Measurements from ENCODE around the gene BANF1. TPM values are rescaled to one million over a fixed set of nuclear protein-coding genes. Genes with fewer than 3 reads are reported as not detected.
"Not testable (repeated sequence)": the region's sequence is repeated elsewhere in the genome, so short reads cannot be mapped to it uniquely, and the experiment has no call there.

BANF1 gene
- total RNA-seq, 4 donors from 2014 or later, result 35.9 to 61.2 (median 43.4) TPM

- H3K4me3 ChIP-seq, result no peak overlapping the region
- no peak overlapping the region for H3K27ac ChIP-seq
- peaks cover 23% of the 10 kb centered on the region for H3K27me3 ChIP-seq
- 0 to 41% methylated on average over 1 to 3 of the region's 10 CpGs for WGBS, 2 donors (ENCODE audit: low coverage in 1 of 2)
- ATAC-seq, result no peak
- peaks cover 0 to 23% of the 10 kb centered on the region in 2 donors for H3K36me3 ChIP-seq
- TF ChIP-seq EP300 (IDR thresholded peaks at IDR 0.05) (no peak), POLR2AphosphoS5 (IDR thresholded peaks at IDR 0.05) (no peak), CTCF (IDR thresholded peaks at IDR 0.05) (no peak), POLR2A (IDR thresholded peaks at IDR 0.05) (no peak)
- no peaks in the 10 kb centered on the region for H3K9me3 ChIP-seq
- peaks cover 0 to 15% (median under 1%) of the 10 kb centered on the region in 3 donors for H3K4me1 ChIP-seq
These were observed 6.3 kb downstream of the BANF1 start for GRCh38 chr11:66008468-66009101.

- not testable (repeated sequence) for H3K4me3 ChIP-seq, H3K27ac ChIP-seq, ATAC-seq, H3K36me3 ChIP-seq, H3K9me3 ChIP-seq, H3K4me1 ChIP-seq
- peaks cover 34% of the 10 kb centered on the region for H3K27me3 ChIP-seq
- WGBS, 2 donors (ENCODE audit: low coverage in 1 of 2), result 43 to 60% methylated on average over 1 to 4 of the region's 4 CpGs
These were observed 7.7 kb downstream of the BANF1 start for GRCh38 chr11:66010036-66010435.

- Histone ChIP-seq H3K4me3 (no peak overlapping the region), H3K27ac (no peak overlapping the region), H3K36me3 (no peaks in the 10 kb centered on the region), H3K4me1 (peaks cover 0 to 9% (median 0%) of the 10 kb centered on the region in 3 donors), H3K9me3 (no peaks in the 10 kb centered on the region), H3K27me3 (peaks cover 40% of the 10 kb centered on the region)
- TF ChIP-seq CTCF (IDR thresholded peaks at IDR 0.05), result no peak
- TF ChIP-seq EP300 (IDR thresholded peaks at IDR 0.05), result no peak
- TF ChIP-seq POLR2A (IDR thresholded peaks at IDR 0.05), result no peak
- TF ChIP-seq POLR2AphosphoS5 (IDR thresholded peaks at IDR 0.05), result no peak
- no peak for ATAC-seq
- WGBS, 2 donors (ENCODE audit: low coverage in 1 of 2), result 33% methylated on average over 1 of the region's 14 CpGs; no CpG with 5 or more reads in 1 of the 2 donors
These were observed 9.0 kb downstream of the BANF1 start for GRCh38 chr11:66011239-66011784.

GRCh38 chr11:66011785-66012303, 9.5 kb downstream of the BANF1 start, which contains the start of gene CST6:
Gene CST6 (plus strand): TSS chr11:66012008. CDS start chr11:66012045, 37 bp downstream.
- Histone ChIP-seq H3K27ac (peak within 1 kb of the TSS in 1 of 4 donors; percentile 26), H3K27me3 (peaks cover 40% of the 10 kb centered on the region), H3K4me3 (peak within 1 kb of the TSS in 1 of 2 donors; percentile 36), H3K36me3 (no peaks in the 10 kb centered on the region), H3K9me3 (no peaks in the 10 kb centered on the region), H3K4me1 (peaks cover 0 to 9% (median 0%) of the 10 kb centered on the region in 3 donors)
- 10% methylated on average over 6 of the region's 61 CpGs; no CpG with 5 or more reads in 1 of the 2 donors for WGBS, 2 donors (ENCODE audit: low coverage in 1 of 2)
- TF ChIP-seq POLR2A (IDR thresholded peaks at IDR 0.05), result no peak
- TF ChIP-seq CTCF (IDR thresholded peaks at IDR 0.05), result no peak
- TF ChIP-seq EP300 (IDR thresholded peaks at IDR 0.05), result no peak
- no peak for TF ChIP-seq POLR2AphosphoS5 (IDR thresholded peaks at IDR 0.05)
- peak; percentile 11 for ATAC-seq

GRCh38 chr11:66012371-66012945, 10.2 kb downstream of the BANF1 start:
- Histone ChIP-seq H3K4me1 (peaks cover 0 to 9% (median 0%) of the 10 kb centered on the region in 3 donors), H3K36me3 (no peaks in the 10 kb centered on the region), H3K27ac (no peak overlapping the region), H3K4me3 (peak overlapping the region in 1 of 2 donors; percentile 36), H3K27me3 (peaks cover 40% of the 10 kb centered on the region), H3K9me3 (no peaks in the 10 kb centered on the region)
- WGBS, 2 donors (ENCODE audit: low coverage in 1 of 2), result 31% methylated on average over 3 of the region's 12 CpGs; no CpG with 5 or more reads in 1 of the 2 donors
- no peak for TF ChIP-seq CTCF (IDR thresholded peaks at IDR 0.05)
- no peak for TF ChIP-seq POLR2AphosphoS5 (IDR thresholded peaks at IDR 0.05)
- no peak for TF ChIP-seq EP300 (IDR thresholded peaks at IDR 0.05)
- no peak for TF ChIP-seq POLR2A (IDR thresholded peaks at IDR 0.05)
- no peak for ATAC-seq

Data from gastroesophageal sphincter (tissue), 4 donors.